Liver (tissue), 9 donors: Measurements from ENCODE around the gene TMEM120A. TPM values are rescaled to one million over a fixed set of nuclear protein-coding genes. Genes with fewer than 3 reads are reported as not detected.

ENCODE experiments used
- DNase-seq: peaks from one replicate; pipeline ENCODE4 v3.0.0-alpha.2; 2017; ENCODE audit warnings: low spot score
- H3K27ac ChIP-seq, 2 donors: one replicate each; pipeline ENCODE4 v1.7.0; 2013; ENCODE audit warnings: inconsistent platforms in 2 of 2, low read length in 2 of 2, control low read depth in 1 of 2, low read depth in 1 of 2, mild to moderate bottlenecking in 1 of 2
- H3K27me3 ChIP-seq, 4 donors: one replicate each; pipeline versions ENCODE4 v1.6.1 to v1.7.0; 2013; ENCODE audit warnings: low read length in 3 of 4, inconsistent platforms in 1 of 4, mild to moderate bottlenecking in 1 of 4, moderate library complexity in 1 of 4; ENCODE audit not compliant: control insufficient read depth in 4 of 4, insufficient read depth in 4 of 4
- H3K36me3 ChIP-seq, 4 donors: one replicate each; pipeline versions ENCODE4 v1.6.1 to v1.7.0; 2013; ENCODE audit warnings: low read length in 3 of 4, mild to moderate bottlenecking in 3 of 4, low read depth in 1 of 4, moderate library complexity in 1 of 4; ENCODE audit not compliant: control insufficient read depth in 4 of 4, insufficient read depth in 3 of 4
- H3K4me1 ChIP-seq, 4 donors: one replicate each; pipeline versions ENCODE4 v1.6.1 to v1.7.0; 2013; ENCODE audit warnings: low read length in 3 of 4, mild to moderate bottlenecking in 3 of 4, moderate library complexity in 1 of 4; ENCODE audit not compliant: control insufficient read depth in 4 of 4, insufficient read depth in 4 of 4
- H3K4me3 ChIP-seq, 3 donors: one replicate each; pipeline versions ENCODE4 v1.6.1 to v1.7.0; 2013; ENCODE audit warnings: low read length in 3 of 3, control low read depth in 1 of 3, low read depth in 1 of 3, mild to moderate bottlenecking in 1 of 3
- H3K9ac ChIP-seq, 2 donors: one replicate each; pipeline ENCODE4 v1.7.0; 2013; ENCODE audit warnings: low read length in 2 of 2, mild to moderate bottlenecking in 2 of 2, moderate library complexity in 2 of 2, control low read depth in 1 of 2, low read depth in 1 of 2
- H3K9me3 ChIP-seq, 4 donors: one replicate each; pipeline versions ENCODE4 v1.6.1 to v1.7.0; 2013; ENCODE audit warnings: low read length in 3 of 4; ENCODE audit not compliant: control insufficient read depth in 4 of 4
- CTCF ChIP-seq: fragments of 150-350 bp; IDR thresholded peaks from 2 replicates; pipeline ENCODE4 v1.5.1; 2017; ENCODE audit warnings: improper control_type of control experiment, low read depth, low read length; ENCODE audit not compliant: missing input control
- EGR1 ChIP-seq, 2 donors: IDR thresholded peaks; 2 replicates each; pipeline ENCODE4 v1.6.1; 2016 to 2018; ENCODE audit warnings: antibody characterized with exemption in 2 of 2, low read depth in 2 of 2
- FOXA2 ChIP-seq: IDR thresholded peaks from 2 replicates; pipeline ENCODE4 v1.6.1; 2016; ENCODE audit warnings: antibody characterized with exemption
- HNF4A ChIP-seq, 2 donors: conservative IDR thresholded peaks; 2 replicates each; pipeline ENCODE4 v1.6.1; 2016; ENCODE audit warnings: antibody characterized with exemption in 2 of 2, mild to moderate bottlenecking in 2 of 2
- HNF4G ChIP-seq: IDR thresholded peaks from 2 replicates; pipeline ENCODE4 v1.6.1; 2016; ENCODE audit warnings: antibody characterized with exemption
- JUND ChIP-seq, 2 donors: IDR thresholded peaks; 2 replicates each; pipeline ENCODE4 v1.6.1; 2016; ENCODE audit warnings: antibody characterized with exemption in 2 of 2
- NR2F2 ChIP-seq: IDR thresholded peaks from 2 replicates; pipeline ENCODE4 v1.6.1; 2016; ENCODE audit warnings: antibody characterized with exemption
- RAD21 ChIP-seq, 2 donors: IDR thresholded peaks; 2 replicates each; pipeline ENCODE4 v1.6.1; 2016; ENCODE audit warnings: antibody characterized with exemption in 2 of 2, mild to moderate bottlenecking in 2 of 2
- REST ChIP-seq: IDR thresholded peaks from 2 replicates; pipeline ENCODE4 v1.6.1; 2016; ENCODE audit warnings: antibody characterized with exemption, mild to moderate bottlenecking
- RXRA ChIP-seq, 2 donors: IDR thresholded peaks; 2 replicates each; pipeline ENCODE4 v1.6.1; 2017 to 2018; ENCODE audit warnings: antibody characterized with exemption in 2 of 2, mild to moderate bottlenecking in 1 of 2
- SP1 ChIP-seq: IDR thresholded peaks from 2 replicates; pipeline ENCODE4 v1.6.1; 2018; ENCODE audit warnings: antibody characterized with exemption, mild to moderate bottlenecking
- YY1 ChIP-seq: IDR thresholded peaks from 2 replicates; pipeline ENCODE4 v1.6.1; 2016; ENCODE audit warnings: antibody characterized with exemption, mild to moderate bottlenecking
- WGBS: extraction: QIAGEN DNeasy Blood & Tissue Kit; methylation state at CpG from one replicate; pipeline ENCODE4 v1.1.7; 2013; 5-methylcytosine and 5-hydroxymethylcytosine counted together
- polyA plus RNA-seq, 2 donors: library from polyadenylated mRNA; stranded (reverse) in 1 of 2; unstranded in 1 of 2; fragments of 200-250 nt in 1 of 2; fragments of >200 nt in 1 of 2; fragmentation: Nextera tagmentation in 1 of 2; extraction: Ambion mirVana in 1 of 2; gene quantifications; one replicate each; pipeline versions ENCODE4 v1.2.1 to v1.2.3, GENCODE V29; 2013 to 2015
- total RNA-seq, 2 donors: library from RNA; depleted of rRNA; stranded (reverse); fragments of >200 nt; gene quantifications; one replicate each; pipeline ENCODE4 v1.2.3, GENCODE V29; 2014
- donor health status: healthy.
- donor health status: healthy.
- donor health status: healthy.
- donor health status: healthy.
- donor health status: healthy.

Gene TMEM120A
- total and polyA plus RNA-seq, 4 donors = 18.7 to 73.9 (median 32.1) TPM

- H3K27me3 ChIP-seq = no peaks in the 10 kb centered on the region
- H3K4me1 ChIP-seq = peaks cover 16 to 51% (median 43%) of the 10 kb centered on the region in 4 donors
- peaks cover 19 to 51% (median 30%) of the 10 kb centered on the region in 4 donors for H3K36me3 ChIP-seq
- TF ChIP-seq NR2F2 (no peak), EGR1 (IDR thresholded peaks at IDR 0.05; ENCODE audit: low read depth in 2 of 2) (peak; percentile 56 to 67), SP1 (peak; percentile 77), HNF4A (conservative IDR thresholded peaks at IDR 0.05) (peak; percentile 87 to 93), CTCF (peak; percentile 6), RAD21 (IDR thresholded peaks at IDR 0.05) (peak; percentile 24 to 48), YY1 (no peak), HNF4G (peak; percentile 61), REST (no peak), RXRA (IDR thresholded peaks at IDR 0.05) (peak; percentile 78 to 88), JUND (IDR thresholded peaks at IDR 0.05) (peak in 1 of 2 donors; percentile 68)
- H3K4me3 ChIP-seq = no peak overlapping the region
- H3K9me3 ChIP-seq = no peaks in the 10 kb centered on the region
- WGBS = 59% methylated on average over 14 of the region's 14 CpGs
- H3K27ac ChIP-seq = peak overlapping the region; percentile 28 to 67
- H3K9ac ChIP-seq = no peak overlapping the region
- no peak for DNase-seq
These were observed 23.0 kb downstream of the TMEM120A start for GRCh38 chr7:75971309-75971960.

- Histone ChIP-seq H3K4me3 (no peak overlapping the region), H3K9ac (peak overlapping the region in 1 of 2 donors; percentile 23), H3K36me3 (peaks cover 21 to 55% (median 32%) of the 10 kb centered on the region in 4 donors), H3K27me3 (no peaks in the 10 kb centered on the region), H3K4me1 (peaks cover 20 to 66% (median 58%) of the 10 kb centered on the region in 4 donors), H3K27ac (peak overlapping the region; percentile 40 to 83), H3K9me3 (no peaks in the 10 kb centered on the region)
- WGBS = 81% methylated on average over 30 of the region's 30 CpGs
- TF ChIP-seq FOXA2 (no peak), RXRA (IDR thresholded peaks at IDR 0.05) (peak; percentile 52 to 69), SP1 (peak; percentile 37)
- DNase-seq = no peak
These were observed 24.5 kb downstream of the TMEM120A start for GRCh38 chr7:75969704-75970498.
